HuH-7 (cell line): ENCODE data around the gene CCDC116.
"Not testable (repeated sequence)": the region's sequence is repeated elsewhere in the genome, so short reads cannot be mapped to it uniquely, and the experiment has no call there.

Experiments used
- DNase-seq: peaks from one replicate; pipeline ENCODE4 v3.0.0; 2011; ENCODE audit warnings: low spot score

CCDC116 gene

GRCh38 chr22:21652010-21652546 is 19.5 kb downstream of the CCDC116 start:
- DNase-seq, result peak; percentile 98

DNA sequence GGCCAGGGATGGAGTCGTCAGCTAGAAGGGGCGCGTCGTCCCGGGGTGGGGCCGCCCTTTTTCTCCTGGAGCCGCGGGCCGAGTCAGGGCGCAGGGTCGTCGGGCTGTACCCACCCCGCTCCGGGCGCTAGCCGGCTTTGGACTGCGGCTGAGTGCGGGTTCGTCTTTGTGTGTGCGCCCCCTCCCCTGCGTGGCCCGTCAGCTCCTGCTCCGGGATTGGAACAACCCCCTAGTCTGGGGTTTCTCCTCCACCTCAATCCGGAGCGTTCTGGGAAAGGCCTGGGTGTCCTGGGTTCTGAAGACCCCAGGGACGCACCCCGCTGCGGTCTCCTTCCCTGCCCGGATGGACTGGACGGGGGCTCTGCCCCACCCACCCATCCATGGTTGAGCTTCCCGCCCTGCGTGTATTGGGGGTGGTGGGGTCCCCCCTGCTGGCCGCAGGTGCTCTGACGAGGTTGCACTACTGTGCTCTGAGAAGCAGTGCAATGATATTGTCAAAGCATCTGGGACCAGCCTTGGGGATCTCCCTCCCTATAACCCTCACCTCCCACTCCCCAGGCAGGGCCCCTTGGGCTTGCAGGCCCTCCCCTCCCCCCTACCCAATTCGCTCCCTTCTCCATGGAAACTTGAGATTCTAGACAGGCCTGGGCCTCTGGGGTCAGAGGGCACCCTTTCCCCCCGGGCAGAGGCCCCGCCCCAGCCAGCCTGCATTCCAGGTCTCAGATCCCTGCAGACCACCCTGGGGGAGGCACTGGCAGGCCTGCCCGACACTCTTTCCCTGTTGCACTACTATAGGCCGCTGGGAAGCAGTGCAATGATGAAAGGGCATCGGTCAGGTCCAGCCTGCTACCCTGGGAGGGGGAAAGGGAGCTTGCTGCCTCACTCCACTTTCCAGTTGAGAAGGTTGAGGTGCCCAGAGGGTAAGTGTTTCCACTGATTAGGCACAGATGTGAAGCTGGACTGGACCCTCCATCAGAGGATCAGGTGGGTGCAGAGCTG is 20.3 kb downstream of the CCDC116 start:
- DNase-seq, result no peak

GRCh38 chr22:21657020-21657359 is 24.4 kb downstream of the CCDC116 start:
- DNase-seq, result no peak

DNA sequence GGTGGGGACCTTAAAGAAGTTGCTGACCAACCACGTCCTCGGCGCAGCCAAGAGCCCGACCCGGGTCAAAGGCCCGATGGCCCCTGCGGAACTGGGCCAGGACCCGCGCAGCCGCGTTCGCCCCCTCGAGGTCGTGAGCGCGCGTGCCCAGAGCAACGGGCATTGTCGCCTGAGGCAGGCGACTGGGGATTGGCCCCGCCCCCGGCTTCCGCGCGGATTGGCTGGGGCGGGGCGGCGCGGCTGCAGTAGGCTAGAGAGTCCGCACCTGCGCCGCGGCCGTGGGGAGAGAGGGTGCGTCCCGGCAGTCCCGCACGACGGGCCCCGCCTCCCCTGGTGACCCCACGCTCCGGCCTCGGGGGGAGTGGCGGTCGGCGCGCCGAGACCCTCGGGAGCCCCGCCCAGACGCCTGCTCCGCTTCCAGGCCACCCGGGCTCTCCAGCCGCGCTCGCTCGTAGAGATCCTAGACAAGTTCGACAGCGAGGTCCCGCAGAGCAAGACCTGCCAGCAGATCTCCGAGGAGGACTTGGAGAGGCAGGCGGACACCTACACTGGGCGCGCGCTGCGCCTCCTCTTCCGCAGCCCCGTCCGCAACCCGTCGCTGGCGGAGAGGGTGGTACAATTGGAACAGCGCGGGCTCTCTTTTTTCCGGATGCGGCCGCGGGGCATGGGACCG is 24.9 kb downstream of the CCDC116 start:
- DNase-seq, result peak; percentile 98

- DNase-seq, result no peak
Observed at GRCh38 chr22:21659864-21660525, 27.4 kb downstream of the CCDC116 start.

GRCh38 chr22:21660904-21661303 is 28.3 kb downstream of the CCDC116 start:
- no peak for DNase-seq

DNA sequence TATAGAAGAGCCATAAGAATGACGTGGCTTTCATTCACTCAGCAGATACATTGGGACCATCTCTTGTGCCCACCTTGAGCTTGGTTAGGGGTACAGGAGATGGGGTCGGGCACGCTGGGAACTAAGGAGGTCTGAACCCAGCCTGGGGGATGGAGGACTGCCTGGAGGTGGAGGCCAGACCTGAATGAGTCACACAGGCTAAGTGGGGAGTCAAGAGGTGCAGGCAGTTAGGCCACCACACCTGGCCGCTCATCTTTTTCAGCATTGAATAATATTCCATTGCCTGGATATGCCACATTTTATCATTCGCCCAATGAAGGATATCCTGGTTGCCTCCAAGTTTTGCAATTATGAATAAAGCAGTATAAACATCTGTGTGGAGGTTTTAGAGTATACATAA is 29.4 kb downstream of the CCDC116 start:
- no peak for DNase-seq

GRCh38 chr22:21663738-21664137 is 31.2 kb downstream of the CCDC116 start:
- DNase-seq, result no peak

GRCh38 chr22:21665047-21665851 is 32.7 kb downstream of the CCDC116 start:
- no peak for DNase-seq

DNA sequence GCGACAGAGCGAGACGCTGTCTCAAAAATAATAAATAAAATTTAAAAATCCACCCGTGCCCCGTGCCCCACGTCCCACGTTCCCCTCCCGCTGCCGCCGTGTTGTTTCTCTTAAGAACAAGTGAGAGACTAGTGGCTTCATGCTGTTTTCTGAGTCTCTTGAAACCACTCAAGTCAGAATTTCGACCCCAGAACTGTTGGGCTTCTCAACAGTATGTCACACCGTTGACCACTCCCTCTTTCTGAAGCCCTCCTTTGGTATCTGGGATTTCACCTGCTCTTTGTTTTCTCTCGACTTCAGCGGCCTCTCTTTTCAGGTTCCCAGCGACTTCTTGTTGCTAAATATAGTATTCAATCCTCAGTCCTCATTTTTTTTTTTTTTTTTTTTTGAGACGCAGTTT is 34.2 kb downstream of the CCDC116 start:
- DNase-seq, result no peak

DNA sequence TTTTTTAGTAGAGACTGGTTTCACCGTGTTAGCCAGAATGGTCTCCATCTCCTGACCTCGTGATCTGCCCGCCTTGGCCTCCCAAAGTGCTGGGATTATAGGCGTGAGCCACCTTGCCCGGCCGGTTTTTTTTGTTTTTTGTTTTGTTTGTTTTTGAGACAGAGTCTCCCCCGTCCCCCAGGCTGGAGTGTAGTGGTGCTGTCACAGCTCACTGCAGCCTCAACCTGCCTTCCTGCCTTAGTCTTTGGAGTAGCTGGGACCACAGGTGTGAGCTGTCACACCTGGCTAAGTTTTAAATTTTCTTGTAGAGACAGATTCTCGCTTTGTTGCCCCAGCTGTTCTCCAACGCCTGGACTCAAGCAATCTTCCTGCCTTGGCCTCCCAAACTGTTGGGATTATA is 36.5 kb downstream of the CCDC116 start:
- DNase-seq, result no peak

- no peak for DNase-seq
Observed at GRCh38 chr22:21672107-21672629, 39.6 kb downstream of the CCDC116 start.

- no peak for DNase-seq
Observed at GRCh38 chr22:21673534-21674321, 41.2 kb downstream of the CCDC116 start.

DNA sequence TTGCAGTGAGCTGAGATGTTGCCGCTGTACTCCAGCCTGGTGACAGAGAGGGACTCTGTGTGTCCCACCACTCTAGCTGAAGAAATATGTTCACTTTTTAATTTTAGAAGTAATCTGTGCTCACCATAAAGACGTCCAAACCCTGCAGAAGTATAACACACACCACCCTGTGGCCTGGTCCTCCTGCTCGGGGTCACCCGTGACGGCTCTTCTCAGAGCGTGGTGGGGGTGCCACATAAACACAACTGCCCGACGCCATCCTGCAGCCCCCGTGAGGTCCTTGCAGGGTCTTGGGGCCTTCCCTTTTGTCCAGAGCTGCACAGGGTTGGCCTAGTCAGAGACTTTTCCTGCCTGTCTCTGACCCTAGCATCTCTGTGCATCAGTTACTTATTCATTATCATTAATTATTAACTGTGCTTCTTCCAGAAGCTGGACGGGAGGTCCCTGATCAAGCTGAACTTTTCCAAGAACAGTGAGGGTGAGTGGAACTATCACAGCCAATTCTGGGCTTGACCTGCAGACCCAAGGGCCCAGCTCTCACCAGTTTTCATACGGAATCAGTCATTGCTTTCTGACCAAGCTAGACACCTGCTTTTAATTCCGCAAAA is 42.2 kb downstream of the CCDC116 start:
- no peak for DNase-seq

- DNase-seq, result no peak
Observed at GRCh38 chr22:21677606-21678443, 45.3 kb downstream of the CCDC116 start.

DNA sequence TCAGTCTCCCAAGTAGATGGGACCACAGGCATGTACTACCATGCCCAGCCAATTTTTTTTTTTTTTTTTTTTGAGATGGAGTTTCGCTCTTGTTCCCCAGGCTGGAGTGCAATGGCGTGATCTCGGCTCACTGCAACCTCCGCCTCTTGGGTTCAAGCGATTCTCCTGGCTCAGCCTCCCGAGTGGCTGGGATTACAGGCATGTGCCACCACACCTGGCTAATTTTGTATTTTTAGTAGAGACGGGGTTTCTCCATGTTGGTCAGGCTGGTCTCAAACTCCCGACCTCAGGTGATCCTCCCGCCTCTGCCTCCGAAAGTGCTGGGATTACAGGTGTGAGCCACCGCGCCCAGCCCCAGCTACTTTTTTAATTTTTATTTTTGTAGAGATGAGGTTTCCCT is 46.3 kb downstream of the CCDC116 start:
- not testable (repeated sequence) for DNase-seq

DNA sequence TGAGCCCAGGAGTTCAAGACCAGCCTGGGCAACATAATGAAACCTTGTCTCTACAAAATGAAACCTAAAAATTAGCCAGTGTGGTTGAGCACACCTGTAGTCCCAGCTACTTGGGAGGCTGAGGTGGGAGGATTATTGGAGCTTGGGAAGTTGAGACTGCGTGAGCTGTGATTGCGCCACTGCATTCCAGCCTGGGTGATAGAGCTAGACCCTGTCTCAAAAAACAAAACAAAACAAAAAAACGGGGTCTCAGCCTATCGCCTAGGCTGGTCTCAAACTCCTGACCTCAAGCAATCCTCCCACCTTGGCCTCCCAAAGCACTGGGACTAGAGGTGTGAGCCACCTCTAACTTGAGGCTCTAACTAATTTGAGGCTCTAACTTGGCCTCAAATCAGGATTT is 46.8 kb downstream of the CCDC116 start:
- DNase-seq, result no peak

DNA sequence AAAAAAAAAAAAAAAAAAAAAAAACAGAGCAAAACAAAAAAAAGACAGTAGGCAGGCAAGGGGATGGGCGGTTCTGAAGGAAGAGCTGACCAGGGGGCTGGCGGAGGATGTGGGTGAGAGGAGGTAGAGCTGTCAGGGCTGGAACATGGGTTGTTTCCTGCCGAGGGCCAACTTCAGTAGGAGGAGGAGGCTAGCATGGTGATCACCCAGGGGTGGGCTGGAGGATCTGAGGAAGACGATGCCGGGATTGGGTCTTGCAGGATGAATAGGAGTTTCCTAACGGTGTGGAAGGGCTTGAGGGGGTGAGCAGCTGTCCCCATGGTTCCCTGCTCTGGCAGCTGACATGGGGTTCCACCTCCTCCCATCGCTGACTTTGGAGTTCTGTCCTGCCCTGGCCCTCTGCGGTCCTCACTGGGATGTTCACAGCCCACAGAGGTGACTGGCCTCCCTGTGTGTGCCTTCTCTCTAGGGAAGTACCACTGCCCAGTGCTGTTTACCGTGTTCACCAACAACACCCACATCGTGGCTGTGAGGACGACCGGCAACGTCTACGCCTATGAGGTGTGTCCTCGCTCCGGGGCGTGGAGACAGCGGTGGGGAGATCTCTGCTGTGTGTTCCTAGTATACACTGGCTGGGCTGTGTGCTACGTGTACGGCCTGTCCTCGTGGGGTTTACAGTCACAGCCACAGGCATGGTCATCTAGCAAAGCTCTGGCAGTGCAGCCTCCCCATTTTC is 48.4 kb downstream of the CCDC116 start:
- DNase-seq, result no peak
